HG02610 (cell line): ENCODE data around the gene GOLPH3L.
"Not testable (repeated sequence)": the region's sequence is repeated elsewhere in the genome, so short reads cannot be mapped to it uniquely, and the experiment has no call there.

Experiments
- ATAC-seq: cut with Tn5 transposase; IDR thresholded peaks from one replicate; pipeline ENCODE4 v1.9.1; 2021; ENCODE audit warnings: mild to moderate bottlenecking, moderate library complexity; ENCODE audit not compliant: unreplicated experiment

Gene GOLPH3L

DNA sequence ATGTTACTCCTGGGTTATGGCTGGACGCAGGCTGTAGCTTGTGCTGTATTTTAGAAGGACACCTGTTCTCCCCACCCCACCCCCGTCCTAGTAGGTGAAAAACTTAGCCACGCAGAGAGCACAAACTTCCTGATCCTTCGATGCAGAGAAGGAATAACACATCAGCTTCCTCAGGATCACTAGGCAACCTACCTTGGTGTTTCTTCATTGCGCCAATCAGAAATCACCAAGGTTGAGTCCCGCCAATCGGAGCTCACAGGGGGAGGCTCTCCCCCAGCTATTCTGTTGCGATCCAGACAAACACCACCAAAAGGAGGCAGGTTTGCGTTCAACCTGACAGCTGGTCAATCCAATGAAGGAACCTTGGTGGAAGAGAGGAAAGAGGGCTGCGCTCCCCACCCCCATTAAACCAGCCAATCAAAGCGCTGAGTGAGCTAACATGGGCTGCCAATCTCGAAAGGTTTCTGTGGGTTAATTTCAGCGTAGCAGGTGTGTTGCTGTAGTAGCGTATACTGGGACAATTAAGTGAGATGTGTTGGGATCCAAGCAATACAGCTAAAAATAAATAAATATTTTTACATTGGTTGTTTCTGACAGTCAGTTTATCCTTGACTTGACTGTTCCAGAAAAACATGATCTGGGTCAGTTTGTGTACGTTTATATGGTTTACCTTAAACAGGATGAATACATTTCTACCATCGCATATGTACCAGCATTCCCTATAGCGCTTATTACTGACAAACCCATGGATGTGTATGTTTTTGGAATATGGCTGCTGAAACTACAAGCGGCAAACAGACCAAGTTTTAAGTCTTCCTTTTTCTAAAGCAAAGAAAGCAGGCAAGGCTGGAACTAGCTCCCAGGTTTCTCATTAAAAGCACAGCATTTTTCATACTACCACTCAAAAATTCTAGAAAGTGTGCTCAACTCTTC lies at the start of gene GOLPH3L:
TSS of gene GOLPH3L (minus strand) at position 160 of the 933 bp plus-strand sequence. CDS start 2,316 bp downstream, outside the sequence.
- ATAC-seq = peak; percentile 99

DNA sequence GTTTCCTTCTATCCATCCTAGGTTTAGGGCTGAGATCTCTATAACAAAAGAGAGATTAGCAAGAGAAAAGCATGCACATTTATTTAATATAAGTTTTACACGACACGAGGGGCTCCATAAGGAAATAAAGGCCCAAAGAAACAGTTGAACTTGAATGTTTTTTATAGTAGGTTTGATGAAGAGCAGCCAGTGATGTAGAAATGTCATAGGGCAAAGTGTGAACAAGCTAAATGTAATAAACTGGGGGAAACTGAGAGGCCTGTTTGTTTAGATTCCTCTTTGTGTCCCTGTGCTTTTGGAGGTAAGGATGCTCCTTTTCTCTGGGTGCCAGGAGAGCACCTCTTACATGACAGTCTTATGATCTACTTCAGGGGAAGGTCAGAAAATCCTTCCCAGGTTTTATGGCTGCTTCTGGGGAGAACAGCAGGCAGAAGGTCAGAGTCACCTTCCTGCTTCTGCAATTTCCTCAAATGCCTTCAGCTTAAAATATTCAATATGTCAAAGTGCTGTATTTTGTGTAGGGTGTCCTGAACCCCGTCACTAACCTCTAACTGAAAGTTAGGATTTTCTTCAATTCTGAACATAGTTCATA lies 33.3 kb upstream of the GOLPH3L start:
- no peak for ATAC-seq

DNA sequence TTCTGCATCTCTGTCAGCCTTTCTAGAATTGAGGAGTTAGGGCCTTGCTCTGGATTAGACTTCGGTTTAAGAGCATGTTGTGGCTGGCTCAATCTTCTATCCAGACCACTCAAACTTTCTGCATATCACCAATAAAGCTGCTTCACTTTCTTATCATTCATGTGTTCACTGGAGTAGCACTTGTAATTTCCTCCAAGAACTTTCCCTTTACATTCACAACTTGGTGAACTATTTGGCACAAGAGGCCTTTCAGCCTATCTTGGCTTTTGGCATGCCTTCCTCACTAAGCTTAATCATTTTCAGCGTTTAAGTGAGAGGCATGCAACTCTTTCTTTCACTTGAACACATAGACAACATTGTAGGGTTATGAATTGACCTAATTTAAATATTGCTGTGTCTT lies 27.4 kb upstream of the GOLPH3L start:
- ATAC-seq = no peak

DNA sequence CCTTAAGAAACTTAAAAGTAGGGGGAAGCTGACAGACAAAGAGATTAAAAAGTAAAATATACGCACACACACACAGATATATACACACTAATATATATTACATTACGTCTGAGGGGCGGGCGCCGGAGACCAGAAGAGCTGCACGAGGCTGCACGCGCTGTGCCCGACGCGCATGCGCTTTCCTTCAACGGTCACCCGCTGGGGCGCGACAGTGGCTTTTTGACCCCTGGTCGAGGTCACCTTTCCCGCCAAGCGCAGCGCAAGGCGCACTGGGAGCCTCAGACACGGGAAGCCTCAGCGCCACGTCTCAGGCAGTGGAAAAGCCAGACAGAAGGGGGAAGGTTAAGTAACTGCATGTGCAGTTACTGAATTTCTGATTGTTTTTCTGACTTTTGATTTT lies 23.7 kb upstream of the GOLPH3L start, which contains the start of gene HORMAD1:
TSS of gene HORMAD1 (minus strand) at position 193 of the 400 bp plus-strand sequence. CDS start 1,390 bp downstream, outside the sequence.
- ATAC-seq = no peak

DNA sequence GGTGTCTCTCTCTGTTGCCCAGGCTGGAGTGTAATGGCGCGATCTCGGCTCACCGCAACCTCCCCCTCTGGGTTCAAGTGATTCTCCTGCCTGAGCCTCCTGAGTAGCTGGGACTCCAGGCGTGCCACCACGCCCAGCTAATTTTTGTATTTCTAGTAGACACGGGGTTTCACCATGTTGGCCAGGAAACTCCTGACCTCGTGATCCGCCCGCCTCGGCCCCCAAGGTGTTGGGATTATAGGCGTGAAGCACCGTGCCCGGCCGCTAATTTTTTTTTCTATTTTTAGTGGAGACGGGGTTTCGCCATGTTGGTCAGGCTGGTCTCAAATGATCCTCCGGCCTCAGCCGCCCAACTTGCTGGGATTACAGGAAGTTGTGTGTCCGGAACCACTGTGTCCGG lies 23.1 kb upstream of the GOLPH3L start:
- no peak for ATAC-seq

DNA sequence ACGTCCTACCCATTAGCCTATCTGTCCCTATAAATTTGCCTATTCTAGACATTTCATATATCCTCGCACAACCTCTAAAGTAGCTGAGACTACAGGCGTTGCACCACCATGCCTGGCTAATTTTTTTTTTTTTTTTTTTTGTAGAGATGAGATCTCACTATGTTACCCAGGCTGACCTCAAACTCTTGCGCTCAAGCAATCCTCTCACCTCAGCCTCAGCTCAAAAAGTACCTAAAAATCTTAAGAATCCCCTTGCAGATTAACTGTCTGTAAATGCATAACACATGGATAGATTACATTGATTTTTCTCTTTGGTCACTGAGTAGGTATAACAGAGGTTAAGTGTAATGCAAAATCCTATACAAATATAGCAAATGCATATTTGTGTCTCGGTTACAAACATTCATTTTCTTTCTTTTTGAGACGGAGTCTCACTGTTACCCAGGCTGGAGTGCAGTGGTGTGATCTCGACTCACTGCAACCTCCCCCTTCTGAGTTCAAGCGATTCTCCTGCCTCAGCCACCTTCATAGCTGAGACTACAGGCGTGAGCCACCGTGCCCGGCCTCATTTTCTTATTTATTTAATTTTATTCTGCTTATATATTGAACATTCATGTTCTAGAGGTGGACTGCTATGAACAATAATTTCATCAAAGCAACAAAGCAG lies 21.4 kb upstream of the GOLPH3L start:
- no peak for ATAC-seq

DNA sequence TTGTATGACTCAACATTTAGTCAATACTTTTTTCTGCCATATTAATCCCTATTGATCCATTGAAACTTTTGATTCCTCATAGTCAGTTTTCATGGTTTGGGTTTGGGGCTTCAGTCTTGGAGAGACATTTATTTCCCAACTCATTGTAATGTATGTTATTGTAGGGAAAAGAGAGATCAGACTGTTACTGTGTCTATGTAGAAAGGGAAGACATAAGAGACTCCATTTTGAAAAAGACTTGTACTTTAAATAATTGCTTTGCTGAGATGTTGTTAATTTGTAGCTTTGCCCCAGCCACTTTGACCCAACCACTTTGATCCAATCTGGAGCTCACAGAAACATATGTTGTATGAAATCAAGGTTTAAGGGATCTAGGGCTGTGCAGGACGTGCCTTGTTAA lies 12.1 kb upstream of the GOLPH3L start:
- ATAC-seq = not testable (repeated sequence)

DNA sequence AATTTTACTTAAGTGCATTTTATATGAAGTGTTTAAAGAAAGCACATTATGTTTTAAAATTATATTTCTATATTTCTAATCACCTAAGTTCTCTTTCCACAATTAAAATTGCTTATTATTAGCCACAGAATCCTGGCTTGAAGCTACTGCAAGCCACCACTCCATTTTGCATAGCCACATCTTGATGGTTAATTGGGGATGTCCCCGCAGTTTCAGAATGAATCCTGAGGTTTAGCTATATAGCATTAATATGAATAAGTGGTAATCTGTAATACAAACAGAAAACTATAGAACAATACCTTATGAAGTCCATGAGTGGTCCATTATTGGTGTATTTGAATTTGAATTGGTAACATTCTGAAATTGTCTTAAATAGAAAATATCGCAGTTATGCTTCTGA lies 11.6 kb upstream of the GOLPH3L start:
- peak; percentile 84 for ATAC-seq

DNA sequence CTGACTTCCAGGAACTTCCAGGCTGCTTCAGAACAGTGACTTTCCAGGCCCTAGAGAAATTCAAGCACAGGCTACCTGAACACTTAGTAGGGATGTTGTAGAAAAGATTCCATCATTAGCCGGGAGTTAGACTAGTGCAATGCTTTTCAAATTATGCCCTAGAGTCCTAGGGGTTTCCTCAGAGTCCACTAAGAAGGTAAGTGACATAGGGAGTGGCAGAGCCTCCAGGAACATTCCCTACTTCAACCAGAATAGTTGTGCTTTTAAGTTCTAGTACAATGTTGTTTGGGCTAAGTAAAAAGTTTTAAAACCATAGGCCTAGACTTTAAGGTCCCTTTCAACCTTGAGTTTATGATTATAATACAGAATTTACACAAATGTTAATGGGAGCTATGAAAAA lies 9.1 kb upstream of the GOLPH3L start:
- ATAC-seq = no peak

DNA sequence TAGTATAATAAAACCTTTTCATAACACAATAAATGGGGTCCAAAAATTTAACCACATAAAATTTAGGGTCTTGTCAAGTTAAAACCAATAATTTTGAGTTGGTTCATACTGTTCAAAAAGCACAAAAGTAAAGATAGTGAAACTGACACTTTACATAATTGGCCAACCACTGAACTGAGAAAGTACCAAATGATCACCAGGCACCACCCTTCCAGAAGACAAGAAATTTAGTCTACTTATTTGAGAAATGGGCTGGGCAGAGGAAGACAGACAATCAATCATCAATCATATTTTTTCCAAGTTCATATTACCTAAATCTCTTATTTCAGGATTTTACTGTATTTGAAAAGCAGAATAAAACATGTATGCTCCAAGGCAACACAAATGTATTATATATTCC lies 6.5 kb upstream of the GOLPH3L start:
- ATAC-seq = no peak

DNA sequence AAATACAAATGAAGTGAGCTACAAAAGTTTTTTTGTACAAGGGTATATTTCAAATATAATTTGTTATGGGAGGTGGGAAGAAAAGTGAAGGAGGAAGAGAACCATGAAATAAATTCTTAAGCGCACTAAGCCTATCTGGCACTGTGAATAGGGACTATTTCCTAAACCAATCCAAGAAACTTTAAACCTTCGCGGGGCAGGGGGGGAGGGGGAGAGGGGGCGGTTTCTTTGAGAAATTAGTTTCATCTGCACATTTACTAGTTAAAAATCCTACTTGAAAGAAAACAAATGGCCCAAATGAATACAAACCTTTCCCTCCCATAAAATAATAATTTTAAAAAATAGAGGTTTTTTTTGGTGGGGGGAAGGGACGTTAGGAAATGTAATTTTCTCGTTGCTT lies 364 bp downstream of the GOLPH3L start:
- no peak for ATAC-seq

DNA sequence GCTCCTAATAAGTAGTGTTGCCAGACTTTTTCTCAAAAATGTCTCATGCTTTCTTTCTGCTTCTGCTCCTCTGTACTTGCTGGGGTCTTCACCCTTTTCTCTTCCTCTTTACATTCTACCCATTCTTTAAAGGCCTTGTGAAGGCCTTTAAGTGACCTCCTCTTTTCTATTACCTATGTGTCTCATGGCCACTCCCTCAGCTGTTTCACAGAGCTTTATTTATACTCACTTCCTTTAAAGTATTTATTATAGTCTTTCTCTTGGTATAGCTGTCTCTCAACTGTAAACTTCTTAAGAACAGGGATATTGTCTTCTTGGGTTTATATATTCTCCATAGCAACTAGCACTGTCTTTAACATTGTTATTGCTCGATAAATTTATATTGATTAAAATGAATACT lies 792 bp downstream of the GOLPH3L start:
- ATAC-seq = no peak

DNA sequence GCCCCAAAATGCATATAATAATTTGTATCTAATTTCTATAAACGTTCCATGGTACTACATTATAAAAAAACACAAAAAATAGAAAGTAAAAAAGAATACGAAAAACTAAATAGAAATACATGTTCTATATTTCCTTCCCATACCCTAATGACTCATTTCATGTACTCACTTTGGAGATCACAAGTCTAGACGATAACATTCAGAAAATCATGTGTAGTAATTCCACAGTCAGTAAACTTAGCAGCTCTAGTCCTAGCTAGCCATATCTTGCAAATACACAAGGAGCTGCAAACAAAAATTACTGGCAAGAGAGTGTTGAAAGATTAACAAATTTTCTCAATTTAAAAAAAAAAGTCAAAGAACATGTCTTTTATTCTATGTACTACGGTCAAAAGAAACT lies 1.4 kb downstream of the GOLPH3L start:
- ATAC-seq = no peak

DNA sequence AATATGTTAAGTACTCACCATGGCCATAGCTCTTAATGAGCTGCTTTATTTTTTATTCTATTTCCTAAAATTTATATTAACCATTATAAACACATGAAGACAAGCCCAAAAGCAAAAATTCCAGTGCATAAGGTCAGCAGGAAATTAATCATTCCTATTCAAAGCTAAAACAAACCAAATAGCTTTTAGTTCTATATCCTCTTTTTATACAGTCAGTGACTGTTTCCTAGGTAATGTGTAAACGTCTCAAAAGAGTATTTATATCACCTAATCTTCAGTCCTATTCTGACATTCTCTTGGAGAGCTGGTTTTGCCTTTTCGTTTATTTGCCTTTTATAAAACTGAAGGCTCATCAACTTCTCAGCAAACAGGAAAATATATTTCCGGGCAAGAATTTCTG lies 4.2 kb downstream of the GOLPH3L start:
- no peak for ATAC-seq

DNA sequence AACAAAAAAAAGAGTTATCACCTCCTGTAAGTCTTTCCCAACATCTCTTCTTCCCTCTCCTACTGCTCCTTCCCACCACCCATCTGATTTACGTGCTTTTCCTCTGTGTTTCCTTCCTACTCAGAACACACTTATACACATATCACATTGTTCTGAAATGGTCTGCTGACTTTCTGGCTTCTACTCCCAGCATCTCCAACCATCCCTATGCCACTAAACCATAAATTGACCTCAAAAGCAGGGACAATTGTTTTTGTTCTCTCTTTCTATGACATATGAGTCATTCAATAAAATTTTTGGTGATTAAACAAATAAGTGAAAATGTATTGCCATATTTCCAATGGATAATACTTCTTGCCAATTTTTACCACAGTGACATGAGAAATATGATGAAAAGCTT lies 8.2 kb downstream of the GOLPH3L start:
- ATAC-seq = no peak

DNA sequence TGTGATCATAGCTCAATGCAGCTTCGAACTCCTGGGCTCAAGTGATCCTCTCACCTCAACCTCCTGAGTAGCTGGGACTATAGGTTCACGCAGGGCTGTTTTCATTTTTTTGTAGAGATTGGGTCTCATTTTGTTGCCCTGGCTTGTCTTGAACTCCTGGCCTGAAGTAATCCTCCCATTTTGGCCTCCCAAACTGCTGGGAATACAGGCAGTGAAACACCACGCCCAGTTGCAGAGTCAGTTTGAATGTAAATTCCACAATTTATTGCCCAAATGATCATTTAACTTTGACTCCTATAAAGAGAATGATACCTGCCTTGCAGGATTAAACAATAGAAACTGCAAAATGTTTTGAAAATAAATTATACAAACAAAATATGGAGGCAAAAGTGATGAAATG lies 10.7 kb downstream of the GOLPH3L start:
- ATAC-seq = no peak

DNA sequence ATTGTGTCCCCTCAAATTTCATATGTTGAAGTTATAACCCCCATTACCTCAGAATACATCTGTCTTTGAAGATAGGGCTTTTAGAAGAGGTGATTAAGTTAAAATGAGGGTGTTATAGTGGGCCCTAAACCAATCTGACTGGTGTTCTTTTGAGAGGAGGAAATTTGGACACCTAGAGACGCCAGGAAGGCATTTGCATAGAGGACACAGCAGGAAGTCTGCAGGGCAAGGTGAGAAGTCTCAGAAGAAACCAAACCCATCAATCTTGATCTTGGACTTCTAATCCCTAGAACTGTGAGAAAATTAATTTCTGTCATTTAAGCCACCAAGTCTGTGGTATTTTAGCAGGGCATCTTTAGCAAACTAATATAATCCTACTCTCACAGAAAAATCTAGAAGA lies 13.0 kb downstream of the GOLPH3L start:
- ATAC-seq = no peak

DNA sequence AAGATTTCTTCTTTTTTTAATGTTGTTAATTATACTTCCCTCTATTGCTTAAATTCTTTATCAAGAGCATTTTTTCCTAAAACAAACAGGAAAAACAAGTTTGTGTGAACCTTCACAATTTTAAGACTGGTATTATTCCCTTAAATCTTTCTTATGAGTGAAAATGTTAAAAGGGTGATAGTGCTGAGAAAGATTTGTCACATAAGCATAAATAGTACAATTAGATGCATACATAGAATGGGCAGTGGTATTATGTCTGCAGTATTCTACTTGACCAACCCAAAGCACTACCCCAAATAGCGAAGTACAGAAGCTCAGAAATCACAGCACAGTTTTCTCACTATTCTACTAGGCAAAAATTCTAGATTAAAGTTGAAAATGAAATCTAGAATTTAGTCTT lies 18.0 kb downstream of the GOLPH3L start:
- no peak for ATAC-seq

DNA sequence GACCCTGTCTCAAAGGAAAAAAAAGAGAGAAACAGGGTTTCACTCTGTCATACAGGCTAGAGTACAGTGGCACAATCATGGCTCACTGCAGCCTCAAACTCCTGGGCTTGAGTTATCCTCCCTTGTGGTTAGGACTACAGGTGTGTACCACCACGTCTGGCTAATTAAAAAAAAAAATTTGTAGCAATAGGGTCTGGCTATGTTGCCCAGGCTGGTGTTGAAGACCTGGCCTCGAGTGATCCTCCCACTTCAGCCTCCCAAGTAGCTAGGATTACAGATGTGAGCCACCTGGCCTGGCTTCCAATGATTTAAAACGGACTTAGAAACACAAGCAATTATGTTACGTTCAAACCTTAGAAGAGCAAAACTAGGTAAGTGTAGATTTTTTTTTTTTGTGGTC lies 22.1 kb downstream of the GOLPH3L start:
- ATAC-seq = no peak

DNA sequence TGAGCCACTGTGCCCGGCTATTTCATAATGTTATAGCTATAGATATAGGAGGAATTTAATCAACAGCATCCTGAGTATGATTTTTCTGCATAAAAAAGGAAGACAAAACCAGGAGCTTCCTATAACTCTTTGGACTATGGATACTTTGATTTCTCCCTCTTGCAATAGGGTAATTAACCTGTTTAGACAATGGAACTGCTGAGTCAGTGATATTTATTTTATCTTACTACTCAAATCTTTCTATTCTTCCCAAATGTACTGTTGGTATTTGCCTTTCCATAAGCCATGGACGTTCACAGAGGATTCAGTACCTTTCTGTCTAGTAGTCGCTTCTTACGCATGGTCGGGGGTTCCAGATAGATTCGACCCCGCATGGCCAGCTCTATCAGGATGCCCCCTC lies 33.6 kb downstream of the GOLPH3L start:
- no peak for ATAC-seq

DNA sequence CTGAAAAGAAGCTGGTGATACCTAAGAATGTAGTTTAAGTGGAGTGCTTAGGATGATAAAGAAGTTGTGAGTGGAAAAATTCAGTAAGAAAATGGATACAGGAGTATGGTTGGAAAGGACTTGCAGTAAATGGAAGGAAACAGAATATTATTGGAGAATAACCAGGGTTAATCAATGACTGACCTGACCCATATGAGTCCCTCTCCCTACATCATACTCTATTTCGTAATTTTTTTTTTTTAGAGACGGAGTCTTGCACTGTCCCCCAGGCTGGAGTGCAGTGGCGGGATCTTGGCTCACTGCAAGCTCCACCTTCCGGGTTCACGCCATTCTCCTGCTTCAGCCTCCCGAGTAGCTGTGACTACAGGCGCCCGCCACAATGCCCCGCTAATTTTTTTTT lies 34.1 kb downstream of the GOLPH3L start:
- no peak for ATAC-seq

DNA sequence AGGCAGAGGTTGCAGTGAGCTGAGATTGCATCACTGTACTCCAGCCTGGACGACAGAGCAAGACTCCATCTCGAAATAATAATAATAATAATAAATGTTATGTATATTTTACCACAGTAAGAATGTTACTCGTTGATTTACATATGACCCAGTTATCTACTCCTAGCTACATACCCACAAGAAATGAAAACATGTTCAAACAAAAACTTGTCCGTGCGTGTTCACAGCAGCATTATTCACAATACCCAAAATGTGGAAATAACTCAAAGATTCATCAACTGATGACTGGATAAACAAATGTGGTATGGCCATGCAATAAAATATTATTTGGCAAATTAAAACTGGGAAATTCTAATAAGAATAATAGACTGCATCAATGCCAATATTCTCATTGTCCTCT lies 35.8 kb downstream of the GOLPH3L start:
- ATAC-seq = no peak
